IPS-18a (cell line): ENCODE results near the gene FAM153A.
"Not testable (repeated sequence)": the region's sequence is repeated elsewhere in the genome, so short reads cannot be mapped to it uniquely, and the experiment has no call there.

ENCODE experiments used
- H3K27ac ChIP-seq: one replicate; pipeline ENCODE4 v1.5.1; 2013; ENCODE audit warnings: low read length
- H3K27me3 ChIP-seq: one replicate; pipeline ENCODE4 v1.6.1; 2013; ENCODE audit warnings: mild to moderate bottlenecking, low read length; ENCODE audit not compliant: control insufficient read depth, insufficient read depth
- H3K36me3 ChIP-seq: one replicate; pipeline ENCODE4 v1.6.1; 2013; ENCODE audit warnings: low read depth, low read length; ENCODE audit not compliant: control insufficient read depth
- H3K4me1 ChIP-seq: one replicate; pipeline ENCODE4 v1.6.1; 2013; ENCODE audit warnings: low read depth, low read length; ENCODE audit not compliant: control insufficient read depth
- H3K4me3 ChIP-seq: one replicate; pipeline ENCODE4 v1.5.1; 2013; ENCODE audit warnings: low read length
- H3K9ac ChIP-seq: one replicate; pipeline ENCODE4 v1.6.1; 2013; ENCODE audit warnings: mild to moderate bottlenecking, low read length, moderate library complexity
- H3K9me3 ChIP-seq: one replicate; pipeline ENCODE4 v1.6.1; 2013; ENCODE audit warnings: low read depth, low read length; ENCODE audit not compliant: control insufficient read depth

Gene FAM153A

DNA sequence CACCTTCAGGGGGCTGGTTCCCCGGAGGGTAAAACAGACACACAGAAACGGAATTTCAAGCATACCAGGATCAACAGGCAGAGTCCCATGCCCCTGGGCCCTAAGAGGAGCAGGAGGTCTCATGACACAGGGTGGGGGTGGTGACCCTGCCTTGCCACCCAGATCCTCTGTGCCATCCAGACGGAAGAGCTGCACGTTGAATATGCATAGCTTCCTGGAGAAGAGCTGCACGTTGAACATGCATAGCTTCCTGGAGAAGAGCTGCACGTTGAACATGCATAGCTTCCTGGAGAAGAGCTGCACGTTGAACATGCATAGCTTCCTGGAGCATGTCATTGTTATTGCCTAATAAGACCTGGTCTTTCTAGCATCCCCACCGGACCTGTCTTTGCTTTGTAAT, 59.9 kb downstream of the FAM153A start:
- not testable (repeated sequence) for H3K4me1 ChIP-seq, H3K36me3 ChIP-seq, H3K9ac ChIP-seq, H3K9me3 ChIP-seq, H3K4me3 ChIP-seq, H3K27me3 ChIP-seq, H3K27ac ChIP-seq

DNA sequence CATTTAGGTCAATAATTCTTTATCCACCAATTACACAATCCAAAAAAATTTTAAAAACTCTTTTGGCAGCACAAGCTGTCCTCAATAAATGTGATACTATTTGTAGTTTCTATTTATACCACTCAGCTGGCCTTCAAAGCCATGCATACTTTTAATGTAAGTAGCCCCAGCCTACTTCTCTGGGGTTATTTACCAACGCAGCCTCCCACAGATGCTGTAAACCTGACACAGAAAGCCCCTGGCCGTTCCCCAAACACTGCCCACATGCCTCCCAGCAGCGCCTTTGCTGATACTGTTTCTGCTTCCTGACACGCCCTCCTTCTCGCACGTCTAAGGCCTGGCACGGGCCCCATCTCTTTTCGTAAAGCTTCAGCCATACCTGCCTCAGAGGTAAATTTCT, 62.7 kb downstream of the FAM153A start:
- H3K27me3 ChIP-seq, H3K9ac ChIP-seq, H3K36me3 ChIP-seq, H3K4me3 ChIP-seq, H3K4me1 ChIP-seq, H3K27ac ChIP-seq, H3K9me3 ChIP-seq: not testable (repeated sequence)

DNA sequence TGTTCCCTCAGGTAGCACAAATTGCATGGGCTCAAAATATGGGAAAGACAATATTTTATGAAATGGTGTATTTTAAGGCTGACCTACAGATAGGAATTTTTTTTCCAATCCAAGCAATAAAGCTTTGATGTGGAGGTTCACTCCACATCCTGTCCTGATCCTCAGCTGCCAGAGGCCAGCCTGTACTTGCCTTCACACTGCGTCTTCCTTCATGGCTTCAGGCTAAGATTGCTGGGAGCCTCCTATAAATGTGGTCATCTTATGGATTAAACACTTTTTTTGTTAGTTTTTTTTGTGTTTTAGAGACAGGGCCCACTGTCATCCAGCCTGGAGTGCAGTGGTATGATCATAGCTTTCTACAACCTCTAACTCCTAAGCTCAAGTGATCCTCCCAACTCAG, 67.3 kb downstream of the FAM153A start:
- H3K9ac ChIP-seq, H3K27me3 ChIP-seq, H3K4me1 ChIP-seq, H3K27ac ChIP-seq, H3K36me3 ChIP-seq, H3K4me3 ChIP-seq, H3K9me3 ChIP-seq: not testable (repeated sequence)

DNA sequence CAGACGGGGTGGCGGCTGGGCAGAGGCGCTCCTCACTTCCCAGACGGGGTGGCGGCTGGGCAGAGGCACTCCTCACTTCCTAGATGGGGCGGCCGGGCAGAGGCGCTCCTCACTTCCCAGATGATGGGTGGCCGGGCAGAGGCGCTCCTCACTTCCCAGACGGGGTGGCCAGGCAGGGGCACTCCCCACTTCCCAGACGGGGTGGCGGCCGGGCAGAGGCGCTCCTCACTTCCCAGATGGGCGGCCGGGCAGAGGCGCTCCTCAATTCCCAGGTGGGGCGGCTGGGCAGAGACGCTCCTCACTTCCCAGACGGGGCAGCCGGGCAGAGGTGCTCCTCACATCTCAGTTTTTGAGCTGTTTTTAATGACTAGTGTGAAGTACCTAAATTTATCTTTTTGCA, 86.6 kb downstream of the FAM153A start:
- H3K9me3 ChIP-seq, H3K27me3 ChIP-seq, H3K27ac ChIP-seq, H3K36me3 ChIP-seq, H3K9ac ChIP-seq, H3K4me1 ChIP-seq, H3K4me3 ChIP-seq: not testable (repeated sequence)

DNA sequence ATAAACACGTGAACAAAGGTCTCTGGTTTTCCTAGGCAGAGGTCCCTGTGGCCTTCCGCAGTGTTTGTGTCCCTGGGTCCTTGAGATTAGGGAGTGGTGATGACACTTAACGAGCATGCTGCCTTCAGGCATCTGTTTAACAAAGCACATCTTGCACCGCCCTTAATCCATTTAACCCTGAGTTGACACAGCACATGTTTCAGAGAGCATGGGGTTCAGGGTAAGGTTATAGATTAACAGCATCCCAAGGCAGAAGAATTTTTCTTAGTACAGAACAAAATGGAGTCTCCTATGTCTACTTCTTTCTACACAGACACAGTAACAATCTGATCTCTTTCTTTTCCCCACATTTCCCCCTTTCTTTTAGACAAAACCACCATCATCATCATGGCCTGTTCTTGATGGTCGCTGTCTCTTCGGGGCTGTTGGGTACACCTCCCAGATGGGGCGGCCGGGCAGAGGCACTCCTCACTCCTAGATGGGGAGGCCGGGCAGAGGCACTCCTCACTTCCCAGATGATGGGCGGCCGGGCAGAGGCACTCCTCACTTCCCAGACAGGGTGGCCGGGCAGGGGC, 87.3 kb downstream of the FAM153A start:
- H3K9ac ChIP-seq, H3K27me3 ChIP-seq, H3K9me3 ChIP-seq, H3K4me1 ChIP-seq, H3K27ac ChIP-seq, H3K36me3 ChIP-seq, H3K4me3 ChIP-seq: not testable (repeated sequence)

DNA sequence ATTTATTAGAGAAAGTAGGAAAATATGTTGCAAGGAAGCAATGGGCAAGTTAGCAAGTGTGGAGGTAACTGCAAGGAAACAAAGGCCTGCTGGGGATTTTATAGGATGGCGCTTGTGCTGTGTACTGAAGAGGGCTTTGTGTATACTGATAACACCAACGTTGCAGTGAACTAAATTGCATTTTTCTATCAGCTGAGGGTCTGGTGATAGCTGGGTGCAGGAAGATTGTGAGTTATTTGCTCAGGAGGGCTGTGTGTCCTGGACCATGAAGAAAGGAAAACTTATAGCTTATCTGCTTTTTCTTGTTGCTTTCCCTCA, 88.2 kb downstream of the FAM153A start:
- H3K36me3 ChIP-seq, H3K9ac ChIP-seq, H3K9me3 ChIP-seq, H3K27me3 ChIP-seq, H3K4me3 ChIP-seq, H3K27ac ChIP-seq, H3K4me1 ChIP-seq: not testable (repeated sequence)

DNA sequence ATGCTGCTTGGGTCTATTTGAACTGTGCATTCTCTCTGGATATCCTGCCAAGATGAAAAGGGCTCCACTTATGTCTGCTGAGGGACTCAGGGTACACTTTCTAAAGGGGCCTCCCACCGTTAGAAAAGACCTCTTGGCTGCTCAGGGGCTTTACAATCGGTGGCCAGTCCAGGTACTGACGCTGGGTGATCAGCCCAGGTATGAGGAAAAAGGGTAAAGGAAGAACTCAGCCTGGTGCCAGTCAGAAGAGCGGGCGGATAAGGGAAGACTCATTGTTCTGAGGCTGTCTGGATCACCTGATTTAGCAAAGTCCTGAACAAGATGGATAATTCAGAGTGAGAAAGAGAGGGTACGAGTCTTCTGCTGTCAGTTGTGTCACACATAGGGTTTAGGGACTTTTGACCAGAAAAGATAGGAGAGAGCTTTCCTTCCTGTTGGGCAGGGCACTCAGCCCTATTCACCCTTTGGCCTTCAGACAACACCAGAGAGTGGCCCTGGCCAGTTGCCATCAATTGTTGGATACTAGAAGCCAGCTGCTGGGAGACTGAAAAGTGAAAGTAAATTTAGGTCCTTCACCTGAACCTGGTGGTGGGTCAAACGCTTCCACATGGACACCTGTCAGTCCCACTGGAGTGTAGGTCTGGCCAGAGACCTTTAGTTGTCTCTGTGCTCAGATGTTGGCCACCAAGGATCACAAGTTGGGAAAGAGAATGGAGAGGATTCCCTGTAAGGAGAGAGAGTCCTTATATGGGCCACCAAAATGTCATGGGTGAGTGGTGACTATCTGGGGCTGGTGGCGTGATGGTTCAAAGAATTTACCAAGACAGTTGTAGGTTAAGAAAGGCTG, 88.8 kb downstream of the FAM153A start:
- not testable (repeated sequence) for H3K4me3 ChIP-seq, H3K27me3 ChIP-seq, H3K4me1 ChIP-seq, H3K9ac ChIP-seq, H3K36me3 ChIP-seq, H3K27ac ChIP-seq, H3K9me3 ChIP-seq

DNA sequence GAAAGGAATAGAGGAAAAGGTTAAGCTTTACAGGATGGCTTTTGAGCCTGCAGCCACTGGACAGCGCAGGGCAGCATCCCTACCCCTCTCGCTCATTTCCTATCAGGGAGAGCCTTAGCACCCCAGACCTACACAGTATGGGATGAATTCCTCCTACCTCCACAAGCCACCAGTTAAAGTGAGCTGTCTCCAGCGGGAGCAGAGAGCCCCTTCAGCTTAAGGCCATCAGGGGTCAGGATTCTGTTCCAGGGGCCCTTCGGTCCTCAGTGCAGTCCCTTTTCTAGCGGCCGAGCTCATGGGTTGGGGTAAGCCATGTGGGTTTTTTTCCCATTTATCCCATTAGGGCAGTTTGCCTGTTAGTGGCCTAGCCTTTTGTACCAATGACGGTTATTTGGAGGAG, 89.7 kb downstream of the FAM153A start:
- H3K9ac ChIP-seq, H3K4me1 ChIP-seq, H3K36me3 ChIP-seq, H3K27ac ChIP-seq, H3K27me3 ChIP-seq, H3K4me3 ChIP-seq, H3K9me3 ChIP-seq: not testable (repeated sequence)

DNA sequence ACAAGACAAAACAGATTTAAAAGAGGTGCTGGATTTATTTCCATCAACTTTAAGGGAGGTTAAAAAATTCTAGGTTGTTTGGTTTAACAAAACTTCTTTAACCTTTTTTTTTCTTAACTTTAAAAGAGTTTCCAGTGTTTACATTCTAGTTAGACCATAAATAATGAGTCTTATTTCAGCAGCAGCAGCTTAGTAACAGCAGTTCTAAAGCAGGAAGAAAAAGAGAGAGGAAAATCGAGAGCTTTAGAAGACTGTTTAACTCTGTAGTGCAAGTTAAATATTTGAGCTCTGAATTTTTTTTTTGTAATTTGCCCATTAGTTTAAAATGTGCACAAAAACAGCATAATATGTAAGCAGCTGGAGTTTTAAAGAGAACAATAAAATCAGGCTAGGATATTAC, 90.2 kb downstream of the FAM153A start:
- H3K27me3 ChIP-seq, H3K36me3 ChIP-seq, H3K4me1 ChIP-seq, H3K9ac ChIP-seq, H3K27ac ChIP-seq, H3K9me3 ChIP-seq, H3K4me3 ChIP-seq: not testable (repeated sequence)

DNA sequence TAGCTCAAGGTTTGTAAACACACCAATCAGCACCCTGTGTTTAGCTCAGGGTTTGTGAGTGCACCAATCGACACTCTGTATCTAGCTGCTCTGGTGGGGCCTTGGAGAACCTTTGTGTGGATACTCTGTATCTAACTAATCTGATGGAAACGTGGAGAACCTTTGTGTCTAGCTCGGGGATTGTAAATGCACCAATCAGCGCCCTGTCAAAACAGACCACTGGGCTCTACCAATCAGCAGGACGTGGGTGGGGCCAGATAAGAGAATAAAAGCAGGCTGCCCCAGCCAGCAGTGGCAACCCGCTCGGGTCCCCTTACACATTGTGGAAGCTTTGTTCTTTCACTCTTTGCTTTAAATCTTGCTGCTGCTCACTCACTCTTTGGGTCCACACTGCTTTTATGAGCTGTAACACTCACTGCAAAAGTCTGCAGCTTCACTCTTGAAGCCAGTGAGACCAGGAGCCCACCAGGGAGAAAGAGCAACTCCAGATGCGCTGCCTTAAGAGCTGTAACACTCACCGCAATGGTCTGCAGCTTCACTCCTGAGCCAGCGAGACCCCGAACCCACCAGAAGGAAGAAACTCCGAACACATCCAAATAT, 93.6 kb downstream of the FAM153A start:
- not testable (repeated sequence) for H3K27me3 ChIP-seq, H3K4me1 ChIP-seq, H3K9ac ChIP-seq, H3K36me3 ChIP-seq, H3K9me3 ChIP-seq, H3K4me3 ChIP-seq, H3K27ac ChIP-seq

DNA sequence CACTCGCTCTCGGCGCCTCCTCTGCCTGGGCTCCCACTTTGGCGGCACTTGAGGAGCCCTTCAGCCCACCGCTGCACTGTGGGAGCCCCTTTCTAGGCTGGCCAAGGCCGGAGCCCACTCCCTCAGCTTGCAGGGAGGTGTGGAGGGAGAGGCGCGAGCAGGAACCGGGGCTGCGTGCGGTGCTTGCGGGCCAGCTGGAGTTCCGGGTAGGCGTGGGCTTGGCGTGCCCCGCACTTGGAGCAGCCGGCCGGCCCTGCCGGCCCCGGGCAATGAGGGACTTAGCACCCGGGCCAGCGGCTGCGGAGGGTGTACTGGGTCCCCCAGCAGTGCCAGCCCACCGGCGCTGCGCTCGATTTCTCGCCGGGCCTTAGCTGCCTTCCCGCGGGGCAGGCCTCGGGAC, 94.6 kb downstream of the FAM153A start:
- not testable (repeated sequence) for H3K4me1 ChIP-seq, H3K36me3 ChIP-seq, H3K4me3 ChIP-seq, H3K9ac ChIP-seq, H3K9me3 ChIP-seq, H3K27me3 ChIP-seq, H3K27ac ChIP-seq

DNA sequence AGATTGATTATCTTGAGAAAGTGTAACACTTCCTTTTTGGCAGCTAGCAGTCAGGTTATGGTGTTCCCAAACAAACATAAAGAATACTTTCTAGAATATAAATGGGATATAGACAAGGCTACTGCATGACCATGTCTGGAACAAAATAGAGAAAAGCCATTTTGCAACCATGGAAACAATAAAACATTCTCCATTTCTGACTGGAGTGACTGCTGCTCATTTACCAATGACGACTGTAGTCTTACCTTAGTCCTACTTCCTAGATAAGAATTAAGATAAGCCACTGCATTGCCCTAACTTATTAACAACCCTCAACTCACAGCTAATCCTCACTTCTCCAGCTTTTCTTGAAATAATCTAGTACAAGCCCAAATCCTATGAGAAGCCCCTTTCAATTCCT, 100.8 kb downstream of the FAM153A start:
- H3K9ac ChIP-seq, H3K9me3 ChIP-seq, H3K4me1 ChIP-seq, H3K4me3 ChIP-seq, H3K27ac ChIP-seq, H3K27me3 ChIP-seq, H3K36me3 ChIP-seq: not testable (repeated sequence)
